ENCODE data around the gene CYP3A7.

GRCh38 chr7:99762680-99763327 is 27.8 kb upstream of the CYP3A7 start:
- TF ChIP-seq, protein P1, sequence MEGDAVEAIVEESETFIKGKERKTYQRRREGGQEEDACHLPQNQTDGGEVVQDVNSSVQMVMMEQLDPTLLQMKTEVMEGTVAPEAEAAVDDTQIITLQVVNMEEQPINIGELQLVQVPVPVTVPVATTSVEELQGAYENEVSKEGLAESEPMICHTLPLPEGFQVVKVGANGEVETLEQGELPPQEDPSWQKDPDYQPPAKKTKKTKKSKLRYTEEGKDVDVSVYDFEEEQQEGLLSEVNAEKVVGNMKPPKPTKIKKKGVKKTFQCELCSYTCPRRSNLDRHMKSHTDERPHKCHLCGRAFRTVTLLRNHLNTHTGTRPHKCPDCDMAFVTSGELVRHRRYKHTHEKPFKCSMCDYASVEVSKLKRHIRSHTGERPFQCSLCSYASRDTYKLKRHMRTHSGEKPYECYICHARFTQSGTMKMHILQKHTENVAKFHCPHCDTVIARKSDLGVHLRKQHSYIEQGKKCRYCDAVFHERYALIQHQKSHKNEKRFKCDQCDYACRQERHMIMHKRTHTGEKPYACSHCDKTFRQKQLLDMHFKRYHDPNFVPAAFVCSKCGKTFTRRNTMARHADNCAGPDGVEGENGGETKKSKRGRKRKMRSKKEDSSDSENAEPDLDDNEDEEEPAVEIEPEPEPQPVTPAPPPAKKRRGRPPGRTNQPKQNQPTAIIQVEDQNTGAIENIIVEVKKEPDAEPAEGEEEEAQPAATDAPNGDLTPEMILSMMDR (IDR thresholded peaks at IDR 0.05; ENCODE audit: low read length), result no peak
- no peak for TF ChIP-seq EZH2 (optimal IDR thresholded peaks at IDR 0.05; ENCODE audit: low read depth, low read length)
